HG03460 (cell line): Measurements from ENCODE around the gene SEPTIN8.

Source experiments
- ATAC-seq: cut with Tn5 transposase; IDR thresholded peaks from one replicate; pipeline ENCODE4 v1.9.1; 2021; ENCODE audit not compliant: unreplicated experiment

Gene SEPTIN8

DNA sequence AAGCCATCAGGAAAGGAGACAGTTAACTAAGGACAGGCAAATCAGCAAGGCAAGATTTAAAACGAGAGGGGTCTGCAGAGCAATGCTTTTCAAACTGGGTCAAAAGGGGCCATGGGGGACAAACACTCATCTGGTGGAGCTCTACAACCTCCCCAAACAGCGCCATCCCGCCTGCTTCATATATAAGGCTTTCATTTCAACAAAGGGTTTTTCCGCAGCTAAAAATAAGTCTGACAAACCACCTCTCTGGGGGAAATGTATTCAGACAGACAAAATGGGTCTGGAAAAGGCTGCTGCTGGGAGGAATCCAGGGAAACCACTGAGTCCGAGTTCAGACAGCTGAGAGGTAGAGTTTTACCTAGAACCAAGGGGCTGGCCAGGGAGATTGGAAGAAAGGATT, 8.3 kb upstream of the SEPTIN8 start:
- no peak for ATAC-seq

DNA sequence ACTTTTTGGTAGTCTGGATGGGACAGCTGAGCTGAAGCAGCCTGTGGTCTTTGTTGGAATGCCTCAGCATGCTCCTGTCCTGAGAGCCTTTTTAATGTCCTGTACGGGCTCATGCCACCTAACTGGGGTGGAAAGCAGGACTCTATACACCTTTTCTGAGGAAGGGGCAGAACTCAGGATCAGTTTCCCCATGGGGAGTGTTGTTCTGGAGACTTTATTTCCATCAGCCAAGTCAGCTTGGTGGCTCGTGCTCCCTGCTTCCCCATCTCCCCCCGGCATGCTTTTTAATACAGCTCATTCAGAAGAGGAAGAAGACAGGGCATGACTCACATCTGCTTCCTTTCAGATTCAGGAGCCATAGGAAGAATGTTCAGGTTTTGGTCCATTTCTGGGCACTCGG, 5.1 kb upstream of the SEPTIN8 start:
- no peak for ATAC-seq

DNA sequence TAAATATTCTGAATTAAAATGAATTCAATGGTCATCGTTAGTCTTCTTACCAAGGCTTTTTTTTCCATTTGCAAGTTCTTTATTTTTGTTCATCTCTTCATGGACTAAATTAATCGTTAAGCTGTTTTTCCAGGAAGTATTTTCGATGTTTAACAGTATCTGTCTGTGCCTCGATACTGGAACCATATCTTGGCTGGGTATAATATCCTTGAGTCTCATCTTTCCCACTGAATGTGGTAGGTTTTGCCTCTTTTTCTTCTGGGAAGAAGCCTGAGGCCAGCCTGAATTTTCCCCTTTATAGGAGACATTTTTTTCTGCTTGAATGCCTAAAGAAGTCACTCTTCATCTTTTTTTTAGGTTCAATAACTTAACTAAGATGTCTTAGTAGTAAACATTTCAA, 4.0 kb upstream of the SEPTIN8 start:
- no peak for ATAC-seq

DNA sequence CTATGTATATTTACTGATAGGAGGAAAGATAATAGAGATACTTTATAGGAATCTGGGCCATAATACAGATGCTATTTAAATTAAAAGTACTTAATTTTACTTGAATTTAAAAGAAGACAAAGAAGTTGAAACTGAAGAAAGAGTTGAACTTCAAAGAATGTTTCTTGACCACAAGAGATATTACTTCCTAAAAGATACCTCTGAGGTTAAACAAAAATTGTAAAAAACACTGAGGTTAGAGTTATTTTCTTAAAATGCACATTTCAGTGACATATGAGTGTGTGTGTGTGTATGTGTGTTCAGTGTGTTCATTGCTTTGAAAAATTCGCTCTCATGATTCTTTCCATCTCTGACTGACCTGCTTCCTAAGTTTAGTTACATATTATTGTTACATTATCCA, 3.5 kb upstream of the SEPTIN8 start:
- ATAC-seq = no peak

DNA sequence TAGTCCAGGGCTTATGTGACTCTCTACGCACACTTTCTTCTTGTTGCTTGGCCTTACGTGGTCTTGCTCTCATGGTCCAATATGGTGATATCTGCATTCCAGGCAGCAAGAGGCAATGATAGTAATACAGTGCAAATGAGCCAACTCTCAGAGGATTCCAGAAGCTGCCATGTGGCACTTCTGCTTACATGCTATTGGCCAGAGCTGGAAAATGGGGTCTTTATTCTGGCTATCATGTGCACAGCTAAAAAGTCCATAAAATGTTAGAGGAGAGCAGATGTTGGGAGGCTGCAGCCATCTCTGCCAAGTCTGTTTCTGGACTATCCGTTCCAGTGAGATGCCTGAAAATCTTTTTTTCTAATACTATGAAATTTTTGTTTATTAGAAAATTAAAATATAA, 2.9 kb upstream of the SEPTIN8 start:
- no peak for ATAC-seq

DNA sequence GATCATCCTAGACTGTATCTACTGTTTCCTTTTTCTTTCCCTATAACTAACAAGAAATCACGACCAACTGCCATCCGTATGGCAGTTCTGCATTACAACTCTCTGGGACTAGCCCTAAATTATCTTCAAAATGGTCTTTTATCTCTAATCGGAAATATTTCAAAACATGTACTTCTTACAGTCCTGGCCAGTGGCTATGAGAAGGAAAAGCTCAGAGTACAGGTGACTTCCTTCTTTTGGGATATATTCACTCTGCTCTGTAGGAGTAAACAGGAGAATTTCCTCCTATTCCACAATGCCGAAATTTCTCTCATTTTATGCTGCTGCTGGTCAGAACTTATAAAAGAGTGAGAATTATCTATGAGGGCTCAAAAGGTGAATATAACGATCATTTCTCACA, 1.8 kb upstream of the SEPTIN8 start:
- ATAC-seq = no peak

GRCh38 chr5:132778129-132778528, 1.1 kb upstream of the SEPTIN8 start:
- no peak for ATAC-seq

- no peak for ATAC-seq
These were observed 166 bp downstream of the SEPTIN8 start for GRCh38 chr5:132776938-132777208.

DNA sequence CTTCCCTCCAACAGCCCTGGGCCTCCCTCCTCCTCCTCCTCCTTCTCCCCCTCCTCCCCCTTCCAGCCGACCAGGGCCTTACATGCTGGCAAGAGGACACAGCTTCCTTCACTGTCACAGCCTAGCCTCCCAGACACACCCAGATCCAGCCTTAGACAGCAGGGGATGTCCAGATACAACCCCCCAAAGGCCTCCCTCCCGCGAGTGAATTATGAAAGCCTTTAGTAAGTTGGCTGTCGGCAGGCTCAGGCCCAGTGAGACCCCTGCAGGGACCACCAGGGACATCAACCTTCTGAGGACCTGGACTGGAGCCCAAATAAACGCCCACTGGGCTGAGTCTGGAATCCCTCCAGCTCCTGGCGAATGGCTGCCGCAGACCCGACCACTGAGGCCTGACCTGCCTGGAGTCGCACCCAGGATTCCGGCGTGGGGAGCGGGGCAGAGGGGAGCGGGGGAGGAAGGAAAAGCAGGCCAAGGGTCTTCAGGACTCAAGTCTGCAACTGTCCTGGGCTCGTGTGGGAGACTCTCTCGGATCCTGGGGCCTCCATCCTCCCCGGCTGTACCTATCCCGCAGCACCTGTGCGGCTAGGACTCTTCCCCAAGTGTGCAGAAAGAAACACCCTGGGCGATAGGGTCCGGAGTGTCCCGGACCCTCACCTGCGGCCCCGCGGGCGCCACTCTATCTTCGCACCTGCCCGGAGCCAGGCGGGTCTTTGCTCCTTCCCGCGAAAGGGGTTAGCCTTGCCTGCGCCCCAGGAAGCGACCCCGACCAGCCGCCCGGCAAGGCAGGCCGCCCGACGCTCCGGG, 705 bp downstream of the SEPTIN8 start:
- peak; percentile 22 for ATAC-seq

- no peak for ATAC-seq
These were observed 1.5 kb downstream of the SEPTIN8 start for GRCh38 chr5:132775476-132775961.

- ATAC-seq = no peak
These were observed 2.1 kb downstream of the SEPTIN8 start for GRCh38 chr5:132774896-132775295.

DNA sequence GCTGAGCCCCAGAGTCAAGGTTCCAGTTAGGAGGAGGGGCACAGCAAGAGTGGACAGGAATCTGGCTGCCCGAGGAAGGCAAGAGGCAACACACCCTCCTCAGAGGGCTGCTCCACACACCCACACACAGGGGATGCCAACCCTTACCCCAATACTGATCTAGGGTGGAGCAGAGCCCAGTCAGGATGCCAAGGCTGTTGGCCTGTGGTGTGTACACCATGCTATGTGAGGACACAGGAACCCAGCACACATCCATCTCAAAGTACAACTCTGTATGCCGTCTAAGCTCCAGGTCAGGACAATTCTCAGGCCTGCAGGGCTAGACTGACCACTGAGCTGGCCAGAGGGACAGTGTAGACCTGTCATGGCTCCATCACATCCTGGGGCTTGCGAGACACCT, 2.6 kb downstream of the SEPTIN8 start:
- no peak for ATAC-seq

DNA sequence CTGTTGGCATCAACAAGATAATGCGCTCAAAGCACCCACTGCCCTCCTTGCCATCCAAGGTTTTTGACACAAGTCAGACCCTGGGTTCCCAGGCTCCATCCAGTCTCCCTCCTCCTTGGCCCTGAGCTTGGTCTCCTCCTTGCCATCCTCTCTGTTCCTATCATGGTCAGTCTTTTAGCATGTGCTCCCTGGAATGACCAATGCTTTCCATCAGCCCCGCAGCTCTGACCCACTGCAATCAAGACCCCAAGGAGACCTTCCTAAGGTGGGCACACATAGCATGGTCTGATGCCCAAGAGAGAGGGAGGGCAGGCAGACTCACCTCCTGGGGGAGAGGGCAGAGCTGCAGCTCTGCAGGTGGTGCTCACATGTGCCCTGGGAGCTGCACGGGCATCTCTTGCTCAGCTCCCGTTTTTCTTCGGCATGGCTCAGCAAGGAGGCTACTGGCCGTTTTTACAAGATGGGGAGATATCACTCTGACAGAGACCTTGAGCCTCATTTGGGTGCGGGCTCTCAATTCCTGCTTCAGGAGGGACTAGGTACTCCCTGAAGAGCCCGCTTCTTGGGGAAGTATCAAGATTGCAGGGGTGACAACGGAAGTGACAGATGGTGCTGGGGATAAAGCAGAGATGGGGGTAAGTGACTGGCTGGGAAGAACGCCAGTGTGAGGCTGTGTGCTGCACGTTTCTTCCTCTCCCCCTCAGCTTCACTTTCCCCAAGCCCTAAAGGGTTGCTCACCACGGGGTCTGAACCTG, 3.3 kb downstream of the SEPTIN8 start:
- no peak for ATAC-seq

DNA sequence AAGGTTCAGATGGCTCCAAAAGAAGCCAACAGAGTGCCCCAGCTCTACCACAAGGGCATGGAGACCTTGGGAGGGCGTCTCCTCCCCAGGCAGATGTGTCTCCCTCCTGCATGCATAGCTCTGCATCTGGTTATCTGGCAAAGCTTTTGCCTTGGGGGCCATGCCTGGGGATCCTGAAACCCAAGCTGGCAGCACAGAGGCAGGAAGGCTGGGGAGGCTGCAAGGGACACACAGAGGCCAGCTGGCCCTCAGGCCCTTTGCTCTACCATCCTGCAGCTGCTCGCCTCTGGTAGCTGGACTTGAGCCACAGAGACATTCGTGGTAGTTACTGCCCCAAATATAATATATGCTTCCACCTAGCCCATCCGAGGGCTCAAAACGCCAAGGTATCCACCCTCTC, 3.9 kb downstream of the SEPTIN8 start:
- no peak for ATAC-seq

DNA sequence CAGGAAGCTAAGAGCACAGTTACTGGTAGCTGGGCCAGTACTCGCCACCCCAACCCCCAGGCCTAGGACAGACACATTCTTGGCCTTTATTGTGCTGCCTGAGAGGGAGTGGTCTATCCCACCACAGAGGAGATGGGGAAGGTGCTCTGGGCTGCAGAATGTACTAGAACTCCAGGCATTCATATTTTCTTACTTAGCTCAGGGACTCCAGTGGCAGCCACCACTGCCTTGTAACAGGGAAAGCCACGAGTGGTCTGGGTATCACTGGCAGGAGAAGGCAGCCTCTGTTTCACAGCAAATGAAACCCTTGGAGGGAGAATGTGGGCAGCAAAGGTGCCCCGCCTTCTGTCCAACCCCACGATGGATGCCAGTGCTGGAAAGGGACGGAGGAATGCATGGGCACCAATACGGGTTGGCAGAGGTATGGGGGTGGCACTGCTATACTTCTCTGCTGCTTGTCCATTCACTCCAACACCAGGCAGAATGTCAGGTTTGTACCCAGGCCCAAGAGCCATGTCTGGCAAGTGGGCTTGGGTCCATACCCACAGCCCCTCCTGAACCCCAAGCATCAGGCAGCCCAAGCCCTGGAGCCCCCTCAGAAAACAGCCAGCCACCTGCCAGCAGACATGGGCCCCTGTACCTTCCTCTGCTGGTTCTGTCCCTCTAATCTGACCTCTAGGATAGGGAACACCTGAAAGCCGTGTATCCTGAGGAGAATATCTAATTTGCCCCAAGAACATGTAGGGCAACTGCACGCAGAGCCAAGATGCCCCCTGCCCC, 4.6 kb downstream of the SEPTIN8 start:
- no peak for ATAC-seq

GRCh38 chr5:132771503-132771998, 5.5 kb downstream of the SEPTIN8 start:
- ATAC-seq = no peak

DNA sequence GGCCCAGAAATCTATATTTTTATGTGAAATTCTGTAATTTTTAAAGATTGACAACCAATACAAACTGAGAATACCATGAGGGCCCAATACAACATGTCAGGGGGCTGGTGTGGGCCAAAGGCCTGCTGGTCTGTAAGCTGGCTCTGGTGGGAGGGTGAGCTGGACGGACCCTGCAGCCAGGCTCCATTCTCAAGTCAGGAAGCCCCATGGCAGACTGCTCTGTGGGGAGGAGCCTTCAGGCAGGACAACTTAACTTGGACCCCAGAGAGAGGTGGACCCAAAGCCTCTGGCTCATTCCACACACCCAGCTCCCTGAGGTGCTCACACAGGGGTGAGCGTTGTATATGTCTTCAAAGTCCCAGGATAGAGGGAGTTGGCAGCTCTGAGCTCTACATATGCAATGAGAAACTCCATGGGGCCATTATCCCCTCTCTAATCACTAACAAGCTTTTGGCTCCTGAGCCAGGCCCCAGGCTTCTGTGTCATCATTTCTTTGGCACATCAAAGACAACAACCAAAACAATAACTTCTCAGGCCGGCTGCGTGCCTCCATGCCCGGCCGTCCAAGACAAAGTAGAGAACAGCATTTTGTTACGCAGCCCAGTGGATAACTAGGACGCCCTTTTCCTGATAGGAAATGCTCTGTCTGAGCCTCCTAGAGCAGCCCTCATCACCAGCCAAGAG, 6.4 kb downstream of the SEPTIN8 start:
- ATAC-seq = no peak

- ATAC-seq = no peak
These were observed 8.6 kb downstream of the SEPTIN8 start for GRCh38 chr5:132768485-132768868.

GRCh38 chr5:132767150-132767549, 9.9 kb downstream of the SEPTIN8 start:
- no peak for ATAC-seq

GRCh38 chr5:132766806-132767055, 10.3 kb downstream of the SEPTIN8 start:
- no peak for ATAC-seq

DNA sequence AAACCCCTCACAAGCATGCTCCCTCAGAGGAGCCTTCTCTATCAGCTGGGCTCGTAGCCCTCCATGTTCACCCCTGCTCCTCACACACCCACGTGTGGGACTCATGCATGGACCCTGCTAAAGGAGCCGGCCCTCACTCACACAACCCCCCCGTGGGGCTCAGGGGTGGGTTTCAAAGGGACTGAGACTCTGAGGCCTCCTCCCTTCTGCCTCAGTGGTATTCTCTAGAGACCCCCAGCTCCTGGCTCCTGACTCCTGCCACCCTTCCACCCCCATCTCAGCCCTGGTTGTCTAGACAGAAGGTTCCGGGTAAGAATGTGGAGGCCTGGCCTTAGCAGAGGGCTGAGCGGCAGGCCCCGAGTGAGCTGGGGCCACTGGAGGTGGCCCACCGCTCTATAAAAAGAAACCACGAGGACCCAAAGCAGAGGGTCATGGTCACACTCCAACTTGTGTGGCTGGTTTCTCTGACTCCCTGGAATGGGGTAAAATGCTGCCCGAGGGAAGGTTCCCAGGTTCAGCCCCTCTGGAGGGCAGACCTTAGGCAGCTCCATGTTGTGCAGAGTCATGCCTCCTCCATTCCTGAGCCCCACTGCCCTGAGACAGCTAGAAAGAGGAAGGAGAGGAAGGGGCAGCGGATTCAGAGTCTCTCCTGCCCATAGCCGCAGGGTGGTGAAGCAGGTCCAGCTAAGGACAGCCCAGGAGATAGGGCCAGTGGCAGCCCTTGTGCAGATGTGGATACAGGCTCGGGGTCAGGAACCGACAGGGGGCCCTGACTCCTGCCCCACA, 10.8 kb downstream of the SEPTIN8 start:
- ATAC-seq = no peak
